ENCODE results near the gene TNFAIP6.

DNA sequence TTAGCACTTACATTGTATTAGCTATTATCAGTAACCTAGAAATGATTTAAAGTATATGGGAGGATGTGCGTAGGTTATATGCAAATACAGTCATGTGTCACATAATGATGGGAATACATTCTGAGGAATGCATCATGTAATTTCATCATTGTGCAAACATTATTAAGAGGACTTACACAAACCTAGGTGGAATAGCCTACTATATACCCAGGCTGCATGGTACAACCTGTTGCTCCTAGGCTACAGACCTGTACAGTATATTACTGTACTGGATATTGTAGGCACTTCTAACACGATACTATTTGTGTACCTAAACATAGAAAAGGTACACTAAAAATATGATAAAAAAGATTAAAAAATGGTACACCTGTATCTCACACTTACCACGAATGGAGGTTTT lies 60.3 kb downstream of the TNFAIP6 start:
- TF ChIP-seq ZFP30 (CRISPR knock-in tag; IDR thresholded peaks at IDR 0.05), result no peak
- TF ChIP-seq OSR1 (CRISPR knock-in tag; IDR thresholded peaks at IDR 0.05), result no peak
- TF ChIP-seq, protein P1, sequence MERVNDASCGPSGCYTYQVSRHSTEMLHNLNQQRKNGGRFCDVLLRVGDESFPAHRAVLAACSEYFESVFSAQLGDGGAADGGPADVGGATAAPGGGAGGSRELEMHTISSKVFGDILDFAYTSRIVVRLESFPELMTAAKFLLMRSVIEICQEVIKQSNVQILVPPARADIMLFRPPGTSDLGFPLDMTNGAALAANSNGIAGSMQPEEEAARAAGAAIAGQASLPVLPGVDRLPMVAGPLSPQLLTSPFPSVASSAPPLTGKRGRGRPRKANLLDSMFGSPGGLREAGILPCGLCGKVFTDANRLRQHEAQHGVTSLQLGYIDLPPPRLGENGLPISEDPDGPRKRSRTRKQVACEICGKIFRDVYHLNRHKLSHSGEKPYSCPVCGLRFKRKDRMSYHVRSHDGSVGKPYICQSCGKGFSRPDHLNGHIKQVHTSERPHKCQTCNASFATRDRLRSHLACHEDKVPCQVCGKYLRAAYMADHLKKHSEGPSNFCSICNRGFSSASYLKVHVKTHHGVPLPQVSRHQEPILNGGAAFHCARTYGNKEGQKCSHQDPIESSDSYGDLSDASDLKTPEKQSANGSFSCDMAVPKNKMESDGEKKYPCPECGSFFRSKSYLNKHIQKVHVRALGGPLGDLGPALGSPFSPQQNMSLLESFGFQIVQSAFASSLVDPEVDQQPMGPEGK (CRISPR knock-in tag; IDR thresholded peaks at IDR 0.05; ENCODE audit: borderline replicate concordance), result no peak
- no peak for TF ChIP-seq RARB (CRISPR knock-in tag; IDR thresholded peaks at IDR 0.05)
- no peak for TF ChIP-seq ARNTL (CRISPR knock-in tag; IDR thresholded peaks at IDR 0.05; ENCODE audit: borderline replicate concordance, low read depth)
- TF ChIP-seq BACH2 (CRISPR knock-in tag; IDR thresholded peaks at IDR 0.05; ENCODE audit: borderline replicate concordance), result no peak
- TF ChIP-seq, protein P2, sequence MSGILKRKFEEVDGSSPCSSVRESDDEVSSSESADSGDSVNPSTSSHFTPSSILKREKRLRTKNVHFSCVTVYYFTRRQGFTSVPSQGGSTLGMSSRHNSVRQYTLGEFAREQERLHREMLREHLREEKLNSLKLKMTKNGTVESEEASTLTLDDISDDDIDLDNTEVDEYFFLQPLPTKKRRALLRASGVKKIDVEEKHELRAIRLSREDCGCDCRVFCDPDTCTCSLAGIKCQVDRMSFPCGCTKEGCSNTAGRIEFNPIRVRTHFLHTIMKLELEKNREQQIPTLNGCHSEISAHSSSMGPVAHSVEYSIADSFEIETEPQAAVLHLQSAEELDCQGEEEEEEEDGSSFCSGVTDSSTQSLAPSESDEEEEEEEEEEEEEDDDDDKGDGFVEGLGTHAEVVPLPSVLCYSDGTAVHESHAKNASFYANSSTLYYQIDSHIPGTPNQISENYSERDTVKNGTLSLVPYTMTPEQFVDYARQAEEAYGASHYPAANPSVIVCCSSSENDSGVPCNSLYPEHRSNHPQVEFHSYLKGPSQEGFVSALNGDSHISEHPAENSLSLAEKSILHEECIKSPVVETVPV (CRISPR knock-in tag; IDR thresholded peaks at IDR 0.05), result no peak
- TF ChIP-seq, protein P3, sequence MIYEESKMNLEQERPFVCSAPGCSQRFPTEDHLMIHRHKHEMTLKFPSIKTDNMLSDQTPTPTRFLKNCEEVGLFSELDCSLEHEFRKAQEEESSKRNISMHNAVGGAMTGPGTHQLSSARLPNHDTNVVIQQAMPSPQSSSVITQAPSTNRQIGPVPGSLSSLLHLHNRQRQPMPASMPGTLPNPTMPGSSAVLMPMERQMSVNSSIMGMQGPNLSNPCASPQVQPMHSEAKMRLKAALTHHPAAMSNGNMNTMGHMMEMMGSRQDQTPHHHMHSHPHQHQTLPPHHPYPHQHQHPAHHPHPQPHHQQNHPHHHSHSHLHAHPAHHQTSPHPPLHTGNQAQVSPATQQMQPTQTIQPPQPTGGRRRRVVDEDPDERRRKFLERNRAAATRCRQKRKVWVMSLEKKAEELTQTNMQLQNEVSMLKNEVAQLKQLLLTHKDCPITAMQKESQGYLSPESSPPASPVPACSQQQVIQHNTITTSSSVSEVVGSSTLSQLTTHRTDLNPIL (CRISPR knock-in tag; IDR thresholded peaks at IDR 0.05; ENCODE audit: low read depth), result no peak
- TF ChIP-seq, protein P4, sequence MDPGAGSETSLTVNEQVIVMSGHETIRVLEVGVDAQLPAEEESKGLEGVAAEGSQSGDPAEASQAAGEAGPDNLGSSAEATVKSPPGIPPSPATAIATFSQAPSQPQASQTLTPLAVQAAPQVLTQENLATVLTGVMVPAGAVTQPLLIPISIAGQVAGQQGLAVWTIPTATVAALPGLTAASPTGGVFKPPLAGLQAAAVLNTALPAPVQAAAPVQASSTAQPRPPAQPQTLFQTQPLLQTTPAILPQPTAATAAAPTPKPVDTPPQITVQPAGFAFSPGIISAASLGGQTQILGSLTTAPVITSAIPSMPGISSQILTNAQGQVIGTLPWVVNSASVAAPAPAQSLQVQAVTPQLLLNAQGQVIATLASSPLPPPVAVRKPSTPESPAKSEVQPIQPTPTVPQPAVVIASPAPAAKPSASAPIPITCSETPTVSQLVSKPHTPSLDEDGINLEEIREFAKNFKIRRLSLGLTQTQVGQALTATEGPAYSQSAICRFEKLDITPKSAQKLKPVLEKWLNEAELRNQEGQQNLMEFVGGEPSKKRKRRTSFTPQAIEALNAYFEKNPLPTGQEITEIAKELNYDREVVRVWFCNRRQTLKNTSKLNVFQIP (CRISPR knock-in tag; IDR thresholded peaks at IDR 0.05; ENCODE audit: borderline replicate concordance, low read depth), result no peak
- TF ChIP-seq ZFP3 (CRISPR knock-in tag; IDR thresholded peaks at IDR 0.05), result no peak
- no peak for TF ChIP-seq SNAI2 (CRISPR knock-in tag; IDR thresholded peaks at IDR 0.05)
- no peak for TF ChIP-seq TCF4 (CRISPR knock-in tag; IDR thresholded peaks at IDR 0.05; ENCODE audit: borderline replicate concordance)
- TF ChIP-seq ISL1 (CRISPR knock-in tag; IDR thresholded peaks at IDR 0.05), result no peak
- no peak for TF ChIP-seq ZNF70 (CRISPR knock-in tag; IDR thresholded peaks at IDR 0.05)
